GM21576 (cell line): Measurements from ENCODE around the gene ESD.

Experiments used
- ATAC-seq: cut with Tn5 transposase; IDR thresholded peaks from one replicate; pipeline ENCODE4 v1.9.1; 2021; ENCODE audit warnings: mild to moderate bottlenecking, moderate library complexity; ENCODE audit not compliant: unreplicated experiment

Gene ESD

DNA sequence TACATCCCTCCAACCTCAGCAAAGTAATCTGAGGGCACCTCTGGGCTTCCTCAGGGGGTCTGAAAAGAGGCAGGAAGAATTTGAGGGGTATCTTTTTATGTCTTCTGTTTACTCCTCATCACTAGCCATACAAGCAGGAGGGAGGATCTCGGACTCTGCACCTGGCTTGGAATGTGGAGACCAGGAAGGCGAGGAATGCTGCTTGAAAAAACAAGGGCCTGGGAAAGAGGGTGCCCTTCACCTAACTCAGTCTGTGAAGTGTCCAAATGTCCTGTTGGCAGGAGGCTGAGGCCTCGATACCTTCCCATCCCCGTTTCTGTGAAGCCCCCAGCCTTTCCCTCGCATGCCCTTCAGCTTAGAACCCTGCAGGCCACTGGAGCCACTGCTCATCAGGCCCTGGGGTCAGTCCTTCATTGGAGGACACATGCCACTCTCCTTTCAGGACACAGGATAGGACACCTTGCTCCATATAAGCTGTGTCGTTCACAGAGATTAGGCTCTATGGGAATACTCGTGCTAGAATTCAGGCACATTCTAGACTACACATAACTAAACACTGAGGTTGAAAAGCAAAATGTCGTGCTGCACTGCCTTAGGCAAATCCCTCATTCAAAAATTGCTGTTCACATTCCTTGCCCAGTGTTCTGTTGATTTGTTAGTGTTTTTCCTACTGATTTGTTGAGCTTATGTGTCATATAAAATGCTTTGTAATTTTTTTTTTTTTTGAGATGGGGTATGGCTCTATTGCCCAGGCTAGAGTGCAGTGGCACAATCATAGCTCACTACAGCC lies 49.7 kb downstream of the ESD start:
- ATAC-seq = no peak

DNA sequence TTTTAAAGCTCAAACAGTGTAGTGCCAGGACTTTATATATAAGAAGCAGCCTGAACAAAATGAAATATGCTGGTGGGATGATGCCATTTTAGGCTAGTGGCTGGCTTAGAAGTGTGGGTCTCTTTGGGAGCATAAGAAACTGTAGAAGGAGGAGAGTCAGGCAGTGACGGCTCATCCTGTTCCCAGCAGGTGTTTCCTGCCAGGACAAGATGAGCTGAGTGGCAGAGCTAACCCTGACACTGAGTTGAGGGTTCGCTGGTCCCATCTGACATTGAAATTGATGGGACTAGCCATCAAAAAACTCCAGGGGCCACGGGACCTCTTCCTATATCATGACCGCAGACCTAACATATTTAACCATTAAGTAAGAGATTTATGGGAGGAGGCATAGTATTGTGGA lies 51.3 kb downstream of the ESD start:
- ATAC-seq = no peak

- no peak for ATAC-seq
Measured at GRCh38 chr13:46745062-46745461, 51.9 kb downstream of the ESD start.

DNA sequence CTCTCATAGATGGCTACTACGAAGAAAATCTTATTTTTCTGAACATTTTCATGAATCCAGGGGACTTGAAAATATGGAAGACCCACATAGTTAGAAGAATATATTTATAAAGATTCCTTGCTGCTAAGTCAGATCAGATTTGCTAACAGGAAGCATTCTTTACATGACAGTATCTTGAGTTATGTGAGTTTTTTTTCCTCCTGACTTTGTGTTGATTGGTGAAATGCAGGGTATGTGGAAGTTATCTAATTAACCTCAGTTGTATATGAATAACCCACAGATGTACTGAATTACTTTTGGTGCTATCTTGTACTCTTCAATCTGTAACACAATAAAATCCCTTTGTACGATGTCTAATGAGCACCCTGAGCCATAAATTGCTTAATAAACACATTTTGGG lies 53.8 kb downstream of the ESD start:
- ATAC-seq = no peak

- no peak for ATAC-seq
Measured at GRCh38 chr13:46739447-46740098, 57.4 kb downstream of the ESD start.

GRCh38 chr13:46738766-46739165 lies 58.2 kb downstream of the ESD start:
- no peak for ATAC-seq

DNA sequence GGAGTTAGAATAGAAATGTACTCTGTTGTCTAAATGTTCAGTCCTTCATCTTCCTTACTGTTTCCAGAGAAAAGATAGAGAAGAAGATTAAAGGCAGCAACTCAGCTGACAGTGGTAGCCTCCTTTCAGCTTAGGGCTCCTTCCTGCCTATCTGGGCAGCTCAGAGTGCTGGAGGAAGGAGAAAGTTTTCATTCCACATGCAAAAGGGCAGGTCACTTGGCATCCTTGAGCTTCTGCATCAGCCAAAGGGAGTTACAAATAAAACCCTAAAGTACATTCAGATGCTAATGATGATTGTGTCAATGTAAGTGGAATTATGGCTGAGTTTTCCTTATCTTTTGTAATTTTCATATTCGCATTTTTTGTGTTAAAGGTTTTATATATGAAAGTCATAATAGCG lies 58.9 kb downstream of the ESD start:
- ATAC-seq = no peak

- no peak for ATAC-seq
Measured at GRCh38 chr13:46736541-46737310, 60.2 kb downstream of the ESD start.

GRCh38 chr13:46735425-46735824 lies 61.5 kb downstream of the ESD start:
- no peak for ATAC-seq

DNA sequence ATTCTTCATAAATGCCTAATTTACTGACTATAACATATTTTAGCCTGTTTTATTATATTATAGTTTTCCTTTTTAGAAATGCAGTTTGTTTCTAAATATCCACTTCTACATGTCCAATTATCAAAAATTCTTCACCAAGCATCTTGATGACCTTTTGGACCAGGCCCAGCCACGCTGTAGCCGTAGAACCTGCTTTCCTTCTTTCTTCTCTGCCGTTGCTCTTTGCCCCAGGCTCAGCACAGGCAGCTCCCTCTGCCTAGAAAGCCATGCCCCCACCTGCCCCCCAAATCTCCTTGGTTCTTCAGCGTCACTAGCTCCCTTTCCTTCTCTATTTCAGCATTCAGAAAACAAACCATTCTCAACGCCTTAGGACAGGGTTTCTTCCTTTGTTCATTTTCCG lies 65.4 kb downstream of the ESD start:
- ATAC-seq = no peak

- no peak for ATAC-seq
Measured at GRCh38 chr13:46728777-46729176, 68.2 kb downstream of the ESD start.

GRCh38 chr13:46726347-46726746 lies 70.6 kb downstream of the ESD start:
- ATAC-seq = no peak
